Liver (tissue), 2 donors: Measurements from ENCODE around the gene SEC14L5.

ENCODE experiments used
- CTCF ChIP-seq: fragments of 150-350 bp; IDR thresholded peaks from 2 replicates; pipeline ENCODE4 v1.5.1; 2017; ENCODE audit warnings: improper control_type of control experiment, low read depth, low read length; ENCODE audit not compliant: missing input control
- MAX ChIP-seq: IDR thresholded peaks from 2 replicates; pipeline ENCODE4 v1.6.1; 2016; ENCODE audit warnings: antibody characterized with exemption
- REST ChIP-seq: IDR thresholded peaks from 2 replicates; pipeline ENCODE4 v1.6.1; 2016; ENCODE audit warnings: antibody characterized with exemption, mild to moderate bottlenecking
- donor health status: healthy.

GRCh38 chr16:4913130-4913773, 44.9 kb upstream of the SEC14L5 start:
- TF ChIP-seq CTCF (no peak), REST (no peak), MAX (no peak)
